Measurements from ENCODE around the gene INPP5E. TPM values are rescaled to one million over a fixed set of nuclear protein-coding genes. Genes with fewer than 3 reads are reported as not detected.

Gene INPP5E
- total and polyA plus RNA-seq, 2 experiments from 2014 or later: 5.8 to 13.4 TPM

- Histone ChIP-seq H3K27me3 (ENCODE audit: insufficient read depth) (no peaks in the 10 kb centered on the region), H2AFZ (no peak overlapping the region), H3K4me1 (ENCODE audit: insufficient read depth) (peaks cover 2% of the 10 kb centered on the region; the same call in 1 of the 2 replicates), H3K4me3 (no peak overlapping the region), H4K20me1 (replicated peaks; ENCODE audit: insufficient read depth) (peaks cover 13% of the 10 kb centered on the region), H3K36me3 (ENCODE audit: insufficient read depth) (peaks cover 30% of the 10 kb centered on the region), H3K27ac (ENCODE audit: low read depth) (no peak overlapping the region), H3K4me2 (no peak overlapping the region), H3F3A (replicated peaks; ENCODE audit: low read depth) (peaks cover 14% of the 10 kb centered on the region; the same call in 1 of the 2 replicates), H3K9me2 (ENCODE audit: insufficient read depth) (no peaks in the 10 kb centered on the region), H3K79me2 (replicated peaks; ENCODE audit: insufficient read depth) (peaks cover 35% of the 10 kb centered on the region)
- no peak for TF ChIP-seq REST (IDR thresholded peaks at IDR 0.05; ENCODE audit: unreplicated experiment)
- no peak for TF ChIP-seq STAT1 (IDR thresholded peaks at IDR 0.05; ENCODE audit: unreplicated experiment)
- no peak for TF ChIP-seq ZNF331 (CRISPR knock-in tag; IDR thresholded peaks at IDR 0.05; ENCODE audit: low read depth)
- TF ChIP-seq ZNF114 (CRISPR knock-in tag; IDR thresholded peaks at IDR 0.05): no peak
- TF ChIP-seq, protein P1, sequence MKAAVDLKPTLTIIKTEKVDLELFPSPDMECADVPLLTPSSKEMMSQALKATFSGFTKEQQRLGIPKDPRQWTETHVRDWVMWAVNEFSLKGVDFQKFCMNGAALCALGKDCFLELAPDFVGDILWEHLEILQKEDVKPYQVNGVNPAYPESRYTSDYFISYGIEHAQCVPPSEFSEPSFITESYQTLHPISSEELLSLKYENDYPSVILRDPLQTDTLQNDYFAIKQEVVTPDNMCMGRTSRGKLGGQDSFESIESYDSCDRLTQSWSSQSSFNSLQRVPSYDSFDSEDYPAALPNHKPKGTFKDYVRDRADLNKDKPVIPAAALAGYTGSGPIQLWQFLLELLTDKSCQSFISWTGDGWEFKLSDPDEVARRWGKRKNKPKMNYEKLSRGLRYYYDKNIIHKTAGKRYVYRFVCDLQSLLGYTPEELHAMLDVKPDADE (IDR thresholded peaks at IDR 0.05): no peak
- no peak for TF ChIP-seq NANOG (IDR thresholded peaks at IDR 0.05; ENCODE audit: borderline replicate concordance)
- no peak for TF ChIP-seq EZH2phosphoT487 (IDR thresholded peaks at IDR 0.05; ENCODE audit: unreplicated experiment)
- TF ChIP-seq ZNF462 (CRISPR knock-in tag; IDR thresholded peaks at IDR 0.05): no peak
- TF ChIP-seq, protein P2, sequence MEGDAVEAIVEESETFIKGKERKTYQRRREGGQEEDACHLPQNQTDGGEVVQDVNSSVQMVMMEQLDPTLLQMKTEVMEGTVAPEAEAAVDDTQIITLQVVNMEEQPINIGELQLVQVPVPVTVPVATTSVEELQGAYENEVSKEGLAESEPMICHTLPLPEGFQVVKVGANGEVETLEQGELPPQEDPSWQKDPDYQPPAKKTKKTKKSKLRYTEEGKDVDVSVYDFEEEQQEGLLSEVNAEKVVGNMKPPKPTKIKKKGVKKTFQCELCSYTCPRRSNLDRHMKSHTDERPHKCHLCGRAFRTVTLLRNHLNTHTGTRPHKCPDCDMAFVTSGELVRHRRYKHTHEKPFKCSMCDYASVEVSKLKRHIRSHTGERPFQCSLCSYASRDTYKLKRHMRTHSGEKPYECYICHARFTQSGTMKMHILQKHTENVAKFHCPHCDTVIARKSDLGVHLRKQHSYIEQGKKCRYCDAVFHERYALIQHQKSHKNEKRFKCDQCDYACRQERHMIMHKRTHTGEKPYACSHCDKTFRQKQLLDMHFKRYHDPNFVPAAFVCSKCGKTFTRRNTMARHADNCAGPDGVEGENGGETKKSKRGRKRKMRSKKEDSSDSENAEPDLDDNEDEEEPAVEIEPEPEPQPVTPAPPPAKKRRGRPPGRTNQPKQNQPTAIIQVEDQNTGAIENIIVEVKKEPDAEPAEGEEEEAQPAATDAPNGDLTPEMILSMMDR (conservative IDR thresholded peaks at IDR 0.05; ENCODE audit: low read depth in 2 of 2): no peak
- no peak for TF ChIP-seq POLR2AphosphoS5 (IDR thresholded peaks at IDR 0.05; ENCODE audit: low read depth)
- TF ChIP-seq JUNB (IDR thresholded peaks at IDR 0.05; ENCODE audit: unreplicated experiment): no peak
- no peak for TF ChIP-seq EZH2 (IDR thresholded peaks at IDR 0.05; ENCODE audit: low read depth, unreplicated experiment)
- no peak for TF ChIP-seq CREB1 (CRISPR knock-in tag; IDR thresholded peaks at IDR 0.05; ENCODE audit: low read depth)
- DNase-seq (ENCODE audit: low spot score) (no peak), ATAC-seq (no peak)
- H3K27me3 Mint-ChIP-seq (ENCODE audit: insufficient read depth, low read depth, poor library complexity): peaks cover 12% of the 10 kb centered on the region
- H3K4me3 Mint-ChIP-seq: no peak overlapping the region
- peaks cover 2% of the 10 kb centered on the region for H3K4me1 Mint-ChIP-seq
- peaks cover 77% of the 10 kb centered on the region for H3K36me3 Mint-ChIP-seq (ENCODE audit: low read depth)
- H3K27ac Mint-ChIP-seq: no peak overlapping the region
- no peaks in the 10 kb centered on the region for H3K9me3 Mint-ChIP-seq
These were observed 23.2 kb downstream of the INPP5E start for GRCh38 chr9:136416427-136416826.
